ENCODE data around the gene SPIN1. TPM values are rescaled to one million over a fixed set of nuclear protein-coding genes. Genes with fewer than 3 reads are reported as not detected.

The SPIN1 gene
- total and polyA plus RNA-seq, 2 of the 8 experiments (the other 6 are each of a cell fraction or from before 2014, with no cell fraction given): 69.9 to 139 TPM

GRCh38 chr9:88476491-88477271 lies 88.4 kb downstream of the SPIN1 start (continued):
- TF ChIP-seq TCF12 (IDR thresholded peaks at IDR 0.05; ENCODE audit: low read depth, low read length) (no peak), EP300 (IDR thresholded peaks at IDR 0.05; ENCODE audit: borderline replicate concordance in 1 of 2, low read depth in 2 of 2, low read length in 2 of 2) (no peak), RFX5 (IDR thresholded peaks at IDR 0.05; ENCODE audit: borderline replicate concordance, low read depth, low read length) (no peak)
